ENCODE results near the gene COL4A6. TPM values are rescaled to one million over a fixed set of nuclear protein-coding genes. Genes with fewer than 3 reads are reported as not detected.

The COL4A6 gene
- total RNA-seq, 3 donors from 2014 or later (not counting 1 experiment from before 2014, with no cell fraction given) = not detected

DNA sequence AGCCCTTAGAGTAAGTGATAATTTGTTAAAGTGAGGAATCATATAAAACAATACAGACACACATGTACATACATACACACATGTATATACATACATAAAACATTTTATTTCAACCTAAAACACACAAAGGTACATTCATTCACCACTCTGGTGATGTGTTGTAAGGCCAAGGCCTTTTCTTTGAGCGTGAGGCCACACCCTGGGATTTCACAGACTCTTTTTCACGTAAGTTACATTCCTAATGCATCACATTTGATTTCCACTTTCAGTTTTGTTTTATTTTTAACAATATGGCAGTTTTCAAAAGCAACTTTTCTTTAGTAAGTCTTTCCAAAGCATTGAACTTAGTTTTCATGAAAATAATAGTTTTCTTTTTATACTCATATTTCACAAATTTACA is 170.7 kb downstream of the COL4A6 start:
- intact Hi-C loops (cut with micrococcal nuclease) = no loop called here
- Histone ChIP-seq H3K9me3 (ENCODE audit: control insufficient read depth, insufficient read depth, low read length) (no peaks in the 10 kb centered on the region), H3K36me3 (ENCODE audit: control insufficient read depth, insufficient read depth, low read length) (no peaks in the 10 kb centered on the region), H3K27me3 (ENCODE audit: control insufficient read depth, insufficient read depth, low read length) (no peaks in the 10 kb centered on the region), H3K27ac (ENCODE audit: low read length) (no peak overlapping the region), H3K4me3 (ENCODE audit: low read length) (no peak overlapping the region), H3K4me1 (ENCODE audit: control insufficient read depth, insufficient read depth, low read length) (no peaks in the 10 kb centered on the region)
- DNase-seq = no peak
- Mint-ChIP-seq H3K27ac (no peak overlapping the region), H3K9me3 (no peaks in the 10 kb centered on the region), H3K36me3 (no peaks in the 10 kb centered on the region), H3K27me3 (ENCODE audit: low read depth in 2 of 2) (peaks cover 0 to 7% of the 10 kb centered on the region in 2 donors), H3K4me3 (no peak overlapping the region), H3K4me1 (peaks cover 12 to 13% of the 10 kb centered on the region in 2 donors)
- TF ChIP-seq, protein P1, sequence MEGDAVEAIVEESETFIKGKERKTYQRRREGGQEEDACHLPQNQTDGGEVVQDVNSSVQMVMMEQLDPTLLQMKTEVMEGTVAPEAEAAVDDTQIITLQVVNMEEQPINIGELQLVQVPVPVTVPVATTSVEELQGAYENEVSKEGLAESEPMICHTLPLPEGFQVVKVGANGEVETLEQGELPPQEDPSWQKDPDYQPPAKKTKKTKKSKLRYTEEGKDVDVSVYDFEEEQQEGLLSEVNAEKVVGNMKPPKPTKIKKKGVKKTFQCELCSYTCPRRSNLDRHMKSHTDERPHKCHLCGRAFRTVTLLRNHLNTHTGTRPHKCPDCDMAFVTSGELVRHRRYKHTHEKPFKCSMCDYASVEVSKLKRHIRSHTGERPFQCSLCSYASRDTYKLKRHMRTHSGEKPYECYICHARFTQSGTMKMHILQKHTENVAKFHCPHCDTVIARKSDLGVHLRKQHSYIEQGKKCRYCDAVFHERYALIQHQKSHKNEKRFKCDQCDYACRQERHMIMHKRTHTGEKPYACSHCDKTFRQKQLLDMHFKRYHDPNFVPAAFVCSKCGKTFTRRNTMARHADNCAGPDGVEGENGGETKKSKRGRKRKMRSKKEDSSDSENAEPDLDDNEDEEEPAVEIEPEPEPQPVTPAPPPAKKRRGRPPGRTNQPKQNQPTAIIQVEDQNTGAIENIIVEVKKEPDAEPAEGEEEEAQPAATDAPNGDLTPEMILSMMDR (IDR thresholded peaks at IDR 0.05) = no peak
- 21% methylated on average over 2 of the region's 2 CpGs for WGBS (ENCODE audit: insufficient coverage)
- no peak for ATAC-seq

DNA sequence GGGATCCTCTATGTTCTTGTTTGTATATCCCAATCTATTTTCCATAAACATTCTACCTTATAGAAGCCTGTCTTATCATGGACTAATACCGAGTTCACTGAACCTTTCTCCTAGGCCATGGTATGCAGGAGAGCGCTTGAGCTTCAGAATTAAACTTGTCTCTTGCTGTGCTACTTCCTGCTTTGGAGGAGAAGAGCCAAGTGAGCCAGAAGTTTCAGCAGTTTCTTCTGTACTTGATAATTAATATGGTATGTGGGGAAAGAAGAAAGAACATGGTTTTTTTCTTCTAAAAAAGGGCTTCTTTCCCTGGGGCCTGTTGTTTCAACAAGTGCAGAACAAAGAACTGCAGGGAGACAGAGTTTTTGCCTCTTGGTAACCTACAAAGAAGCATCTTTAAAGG is 173.8 kb downstream of the COL4A6 start:
- TF ChIP-seq, protein P1 (IDR thresholded peaks at IDR 0.05) = no peak
- H3K4me1 Mint-ChIP-seq = no peaks in the 10 kb centered on the region
- H3K27ac ChIP-seq (ENCODE audit: low read length) = no peak overlapping the region
- H3K9me3 ChIP-seq (ENCODE audit: control insufficient read depth, insufficient read depth, low read length) = no peaks in the 10 kb centered on the region
- no peak overlapping the region for H3K4me3 Mint-ChIP-seq
- H3K36me3 ChIP-seq (ENCODE audit: control insufficient read depth, insufficient read depth, low read length) = no peaks in the 10 kb centered on the region
- ATAC-seq (no peak), DNase-seq (no peak)
- WGBS (ENCODE audit: insufficient coverage) = 68% methylated on average over 2 of the region's 2 CpGs
- H3K27me3 ChIP-seq (ENCODE audit: control insufficient read depth, insufficient read depth, low read length) = no peaks in the 10 kb centered on the region
- peaks cover 0 to 7% of the 10 kb centered on the region in 2 donors for H3K27me3 Mint-ChIP-seq (ENCODE audit: low read depth in 2 of 2)
- no peak overlapping the region for H3K27ac Mint-ChIP-seq
- H3K4me1 ChIP-seq (ENCODE audit: control insufficient read depth, insufficient read depth, low read length) = no peaks in the 10 kb centered on the region
- no peak overlapping the region for H3K4me3 ChIP-seq (ENCODE audit: low read length)
- no peaks in the 10 kb centered on the region for H3K9me3 Mint-ChIP-seq
- intact Hi-C loops (cut with micrococcal nuclease) = no loop called here
- no peaks in the 10 kb centered on the region for H3K36me3 Mint-ChIP-seq

DNA sequence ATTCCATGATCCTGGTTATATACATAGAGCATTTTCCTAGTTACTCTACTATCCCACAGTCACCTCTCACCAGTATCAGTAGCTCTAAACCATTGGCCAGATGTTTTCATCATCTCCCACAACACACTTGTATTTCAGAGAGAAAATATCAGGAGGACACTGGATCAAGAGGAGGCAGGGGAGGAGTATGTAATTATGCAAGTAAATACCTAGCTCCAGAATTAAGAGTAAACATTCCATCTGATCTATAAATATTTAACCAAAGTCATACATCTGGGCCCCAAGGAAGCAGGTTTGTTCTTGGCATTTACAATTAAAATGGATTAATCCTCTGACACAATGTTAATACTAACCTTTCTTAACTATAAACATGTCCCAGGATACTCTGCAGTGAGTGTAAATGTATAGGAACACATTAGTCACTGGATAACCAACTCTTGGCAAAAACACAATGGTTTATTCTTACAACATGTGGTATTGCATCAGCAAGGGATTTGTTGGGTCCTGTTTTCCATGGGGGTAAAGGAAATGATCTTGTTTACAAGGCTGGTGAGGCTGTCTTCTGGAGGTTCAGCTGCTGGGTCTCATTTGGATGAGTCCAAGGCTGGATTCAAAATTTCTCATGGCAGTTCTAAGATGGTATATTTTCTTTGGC is 176.5 kb downstream of the COL4A6 start:
- no peaks in the 10 kb centered on the region for H3K4me1 Mint-ChIP-seq

More for the DNA sequence above, 176.5 kb downstream of the COL4A6 start:
- Mint-ChIP-seq H3K27me3 (ENCODE audit: low read depth in 2 of 2) (peaks cover 3 to 10% of the 10 kb centered on the region in 2 donors), H3K27ac (no peak overlapping the region), H3K4me3 (no peak overlapping the region), H3K9me3 (peaks cover 1 to 2% of the 10 kb centered on the region in 2 donors), H3K36me3 (no peaks in the 10 kb centered on the region)
- no peak overlapping the region for H3K27ac ChIP-seq (ENCODE audit: low read length)
- intact Hi-C loops (cut with micrococcal nuclease) = no loop called here
- ATAC-seq = no peak
- H3K27me3 ChIP-seq (ENCODE audit: control insufficient read depth, insufficient read depth, low read length) = no peaks in the 10 kb centered on the region
- no peaks in the 10 kb centered on the region for H3K9me3 ChIP-seq (ENCODE audit: control insufficient read depth, insufficient read depth, low read length)
- no peaks in the 10 kb centered on the region for H3K4me1 ChIP-seq (ENCODE audit: control insufficient read depth, insufficient read depth, low read length)
- H3K4me3 ChIP-seq (ENCODE audit: low read length) = no peak overlapping the region
- no peaks in the 10 kb centered on the region for H3K36me3 ChIP-seq (ENCODE audit: control insufficient read depth, insufficient read depth, low read length)
- TF ChIP-seq, protein P1 (IDR thresholded peaks at IDR 0.05) = no peak
- DNase-seq = no peak

All from natural killer cell (primary cell).